GM10248 (cell line): ENCODE results near the gene EHMT1.

ENCODE experiments used
- CTCF ChIA-PET: fragments of 300-600 bp; sonication (Branson Sonifier 250); formaldehyde crosslinking; extraction: SDS; loops from one replicate; lab custom pipeline; 2021; ENCODE audit warnings: antibody characterized with exemption; lab: Yijun Ruan, JAX
- POLR2A ChIA-PET: fragments of 350-650 bp; sonication (Branson Sonifier 250); formaldehyde crosslinking; extraction: SDS; loops from one replicate; lab custom pipeline; 2020; ENCODE audit warnings: antibody characterized with exemption; lab: Yijun Ruan, JAX
- DNase-seq: peaks from one replicate; pipeline ENCODE4 v3.0.0; 2012; ENCODE audit errors: extremely low spot score
- TF ChIP-seq, protein P1 (sequence below): IDR thresholded peaks from 2 replicates; pipeline ENCODE4 v1.5.1; 2012; ENCODE audit warnings: mild to moderate bottlenecking, low read depth; ENCODE audit errors: extremely low read depth, missing control alignments, control extremely low read depth

Gene EHMT1

DNA sequence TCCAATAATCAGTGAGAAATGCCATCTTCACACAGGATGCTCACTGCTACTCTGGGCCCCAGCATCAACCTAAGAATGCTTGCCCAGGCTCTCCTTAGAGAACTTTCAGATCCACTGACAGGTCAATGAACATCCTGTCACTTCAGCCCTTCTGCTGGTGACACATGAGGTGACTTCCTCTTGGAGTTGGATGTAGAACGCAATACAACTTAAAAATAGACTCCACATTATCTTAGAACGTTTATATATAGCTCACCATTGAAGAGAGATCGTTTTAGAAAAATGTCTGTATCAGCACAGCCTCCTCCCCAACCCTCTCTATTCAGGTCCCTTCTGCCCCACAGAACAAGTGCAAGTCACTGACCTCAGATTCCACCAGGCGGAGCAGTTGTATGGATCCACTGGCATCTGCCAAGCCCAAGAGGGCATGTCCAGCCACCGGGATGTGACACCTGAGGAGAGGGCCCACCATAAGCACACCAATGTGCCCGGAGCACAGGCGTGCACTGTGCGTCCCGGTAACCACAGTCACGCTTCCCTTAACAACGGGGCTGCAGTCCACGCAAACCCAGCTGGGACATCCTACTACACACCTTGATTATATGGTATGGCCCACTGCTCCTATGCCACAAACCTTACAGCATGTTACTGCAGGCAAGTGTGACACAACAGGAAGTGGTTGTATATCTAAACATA, 42.9 kb upstream of the EHMT1 start:
- TF ChIP-seq, protein P1, sequence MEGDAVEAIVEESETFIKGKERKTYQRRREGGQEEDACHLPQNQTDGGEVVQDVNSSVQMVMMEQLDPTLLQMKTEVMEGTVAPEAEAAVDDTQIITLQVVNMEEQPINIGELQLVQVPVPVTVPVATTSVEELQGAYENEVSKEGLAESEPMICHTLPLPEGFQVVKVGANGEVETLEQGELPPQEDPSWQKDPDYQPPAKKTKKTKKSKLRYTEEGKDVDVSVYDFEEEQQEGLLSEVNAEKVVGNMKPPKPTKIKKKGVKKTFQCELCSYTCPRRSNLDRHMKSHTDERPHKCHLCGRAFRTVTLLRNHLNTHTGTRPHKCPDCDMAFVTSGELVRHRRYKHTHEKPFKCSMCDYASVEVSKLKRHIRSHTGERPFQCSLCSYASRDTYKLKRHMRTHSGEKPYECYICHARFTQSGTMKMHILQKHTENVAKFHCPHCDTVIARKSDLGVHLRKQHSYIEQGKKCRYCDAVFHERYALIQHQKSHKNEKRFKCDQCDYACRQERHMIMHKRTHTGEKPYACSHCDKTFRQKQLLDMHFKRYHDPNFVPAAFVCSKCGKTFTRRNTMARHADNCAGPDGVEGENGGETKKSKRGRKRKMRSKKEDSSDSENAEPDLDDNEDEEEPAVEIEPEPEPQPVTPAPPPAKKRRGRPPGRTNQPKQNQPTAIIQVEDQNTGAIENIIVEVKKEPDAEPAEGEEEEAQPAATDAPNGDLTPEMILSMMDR, result no peak
- CTCF ChIA-PET, result interaction anchor here (0.7 to 1.6 kb wide), 2 partner anchors 16 to 24 kb away, joined by 4 read pairs; partner anchors contain the start of gene MRPL41
- POLR2A ChIA-PET, result interaction anchor here (0.6 to 1.1 kb wide), 2 partner anchors 15 to 22 kb away, joined by 4 to 5 read pairs; partner anchors contain the start of gene ZMYND19
- no peak for DNase-seq

DNA sequence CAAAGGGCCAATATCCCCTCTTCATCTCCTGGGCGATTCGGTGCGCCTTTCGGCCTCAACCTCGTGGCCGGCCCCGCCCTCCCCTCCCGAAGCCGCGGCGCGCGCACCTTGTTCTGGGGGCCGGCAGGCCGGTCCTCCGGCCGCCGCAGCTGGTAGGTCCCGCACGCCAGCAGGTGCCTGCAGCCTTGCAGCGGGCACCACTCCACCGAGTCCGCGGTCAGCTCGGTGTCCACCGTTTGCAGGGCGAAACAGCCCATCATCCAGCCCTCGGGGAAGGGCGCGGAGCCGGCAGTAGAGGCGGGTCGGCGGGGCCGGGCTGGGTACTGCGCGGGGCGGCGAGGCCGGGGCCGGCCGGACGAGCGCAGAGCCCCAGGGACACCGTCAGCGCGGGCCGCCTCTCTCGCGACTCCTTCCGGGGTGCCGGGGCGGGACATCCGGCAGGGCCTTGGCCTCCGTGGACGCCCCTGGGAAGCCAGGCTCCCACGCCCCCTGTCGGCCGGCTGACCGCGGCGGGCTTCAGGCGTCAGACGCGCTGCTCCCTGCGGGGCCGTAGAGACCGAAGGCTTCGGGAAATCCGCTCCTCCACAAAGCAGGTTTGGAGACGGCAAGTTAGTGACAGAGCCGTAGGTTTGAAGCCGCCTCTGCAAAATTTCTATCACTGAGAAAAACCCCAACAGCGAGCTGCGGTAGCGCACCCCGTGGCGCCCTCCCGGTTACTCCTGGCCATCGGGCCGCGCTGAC, 40.1 kb upstream of the EHMT1 start, which contains the start of gene DPH7:
Gene DPH7, minus strand, starts transcription at position 408 of the 741 bp plus-strand sequence. Its CDS starts 148 bp downstream, at position 260.
- DNase-seq, result peak; percentile 99
- TF ChIP-seq, protein P1, result peak; percentile 98
- CTCF ChIA-PET, result interaction anchor here (1.0 to 6.2 kb wide), 8 partner anchors 12 to 60 kb away, joined by 3 to 74 read pairs (median 4); partner anchors contain the start of genes MRPL41 and ZMYND19
- POLR2A ChIA-PET, result no interaction called here

DNA sequence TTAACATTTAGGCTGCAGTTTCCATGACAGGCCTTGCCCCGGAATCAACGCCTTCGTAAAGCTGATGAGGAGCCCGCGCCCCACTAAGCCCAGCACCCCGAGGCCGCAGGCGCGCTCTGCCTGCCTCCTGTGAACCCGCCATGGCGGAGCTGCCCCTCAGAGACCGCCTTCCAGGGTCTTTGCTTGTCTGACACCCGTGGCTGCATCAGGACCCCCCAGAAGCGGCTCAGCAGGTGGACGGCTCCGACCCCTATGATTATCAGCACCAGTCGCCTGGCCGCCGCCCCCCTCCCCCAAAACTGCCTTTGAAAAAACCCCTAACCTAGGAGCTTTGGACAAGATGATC, 39.6 kb upstream of the EHMT1 start:
- TF ChIP-seq, protein P1, result no peak
- POLR2A ChIA-PET, result interaction anchor here (0.6 kb wide), 2 partner anchors 15 to 26 kb away, joined by 3 to 4 read pairs; partner anchors contain the start of gene ARRDC1
- CTCF ChIA-PET, result interaction anchor here (1.0 to 6.2 kb wide), 6 partner anchors 12 to 59 kb away, joined by 3 to 74 read pairs (median 4); partner anchors contain the start of gene ZMYND19
- no peak for DNase-seq

DNA sequence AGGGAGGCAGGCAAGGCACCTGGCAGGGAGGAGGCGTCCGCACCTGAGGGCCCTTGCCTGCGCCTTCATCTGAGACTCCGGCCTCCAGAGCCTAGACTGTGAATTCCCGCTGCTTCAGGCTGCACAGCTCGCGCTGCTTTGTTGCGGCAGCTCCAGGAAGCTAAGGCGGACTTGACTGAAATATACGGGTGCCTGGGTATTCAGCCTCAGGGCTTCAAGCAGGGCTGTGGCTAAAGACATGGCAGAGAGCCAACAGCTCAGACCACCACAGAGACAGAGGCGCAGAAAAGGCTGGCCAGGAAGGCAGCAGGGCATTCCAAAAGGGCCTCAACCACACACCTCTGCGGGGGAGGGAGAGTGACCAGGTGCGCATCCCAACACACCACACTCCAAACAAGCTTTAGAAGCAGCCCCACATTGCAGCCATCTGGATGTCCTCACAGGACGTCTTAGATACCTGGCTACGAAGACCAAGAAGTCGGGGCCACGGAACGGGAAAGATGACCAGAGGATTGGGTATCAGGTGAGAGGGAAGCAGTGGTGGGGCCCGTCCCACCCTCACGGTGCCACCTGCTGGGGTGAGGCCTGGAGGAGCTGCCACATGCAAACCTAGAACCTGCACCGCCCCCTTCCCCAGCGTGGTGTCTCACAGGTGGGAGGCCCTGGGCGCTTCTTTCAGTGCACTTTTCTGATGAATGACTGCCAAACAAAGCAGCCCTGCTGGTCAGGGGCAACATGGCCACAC, 38.4 kb upstream of the EHMT1 start:
- ChIA-PET POLR2A (interaction anchor here (0.5 to 0.6 kb wide), 2 partner anchors 16 to 344 kb away, joined by 4 read pairs; no protein-coding TSS in a partner anchor), CTCF (interaction anchor here (0.9 to 6.2 kb wide), 3 partner anchors 10 to 92 kb away, joined by 3 to 74 read pairs (median 3); partner anchors contain the start of gene ZMYND19)
- TF ChIP-seq, protein P1, result no peak
- no peak for DNase-seq

DNA sequence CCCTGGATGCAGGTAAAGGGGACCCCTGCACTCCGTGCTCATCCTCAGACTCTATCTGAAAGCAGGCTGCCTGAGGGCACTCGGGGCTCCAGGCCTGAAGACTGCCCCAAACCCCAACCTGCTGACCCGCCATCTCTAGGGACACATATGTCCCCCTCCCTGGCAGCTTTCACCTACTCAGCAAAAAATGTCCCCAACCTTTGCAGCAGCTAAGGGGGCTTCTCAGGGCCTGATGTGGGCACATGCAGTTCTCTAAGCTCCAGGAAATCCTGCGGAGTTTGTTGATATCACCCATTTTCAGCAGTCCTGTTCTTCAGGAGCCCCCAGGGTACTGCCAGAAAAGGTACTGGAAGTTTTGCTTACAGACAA, 37.9 kb upstream of the EHMT1 start:
- no peak for DNase-seq
- TF ChIP-seq, protein P1, result no peak
- POLR2A ChIA-PET, result no interaction called here
- CTCF ChIA-PET, result interaction anchor here (0.9 to 6.2 kb wide), 3 partner anchors 10 to 92 kb away, joined by 3 to 74 read pairs (median 3); partner anchors contain the start of gene ZMYND19
